ENCODE measurements around the gene PIGU.
A peak's percentile ranks its signal among the peaks of the same experiment; 100 is the strongest.

PIGU gene

DNA sequence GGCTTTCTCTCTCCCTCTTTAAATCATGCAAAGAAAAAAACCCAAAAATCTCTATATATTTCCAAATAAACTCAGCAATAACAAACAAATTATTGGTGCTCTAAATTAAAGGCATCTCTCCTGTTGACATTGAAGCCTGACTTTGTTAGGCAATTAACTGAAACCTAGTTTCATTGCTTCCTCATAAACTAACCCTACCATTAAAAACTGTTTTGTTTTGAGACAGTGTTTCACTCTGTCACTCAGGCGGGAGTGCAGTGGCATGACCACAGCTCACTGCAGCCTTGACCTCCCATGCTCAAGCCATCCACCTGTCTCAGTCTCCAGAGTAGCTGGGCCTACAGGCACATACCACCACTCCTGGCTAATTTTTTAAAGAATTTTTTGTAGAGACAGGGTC lies 34.9 kb downstream of the PIGU start:
- no peak overlapping the region for H3K4me3 ChIP-seq (ENCODE audit: low read depth, low read length)
- H3K4me1 ChIP-seq (ENCODE audit: control insufficient read depth, insufficient read depth, low read length): peaks cover 8% of the 10 kb centered on the region
- POLR2A ChIA-PET: no interaction called here
- peak; percentile 31 for TF ChIP-seq FEZF1 (tag by site-specific recombination; IDR thresholded peaks at IDR 0.05)
- TF ChIP-seq OSR2 (tag by site-specific recombination; IDR thresholded peaks at IDR 0.05): 0 out of 2 replicates have a peak, but pooled peaks have one; percentile 54
- TF ChIP-seq SP2 (tag by site-specific recombination; IDR thresholded peaks at IDR 0.05): no peak
- 0 out of 2 replicates have a peak, but pooled peaks have one; percentile 20 for TF ChIP-seq WT1 (tag by site-specific recombination; IDR thresholded peaks at IDR 0.05)
- TF ChIP-seq, protein P1, sequence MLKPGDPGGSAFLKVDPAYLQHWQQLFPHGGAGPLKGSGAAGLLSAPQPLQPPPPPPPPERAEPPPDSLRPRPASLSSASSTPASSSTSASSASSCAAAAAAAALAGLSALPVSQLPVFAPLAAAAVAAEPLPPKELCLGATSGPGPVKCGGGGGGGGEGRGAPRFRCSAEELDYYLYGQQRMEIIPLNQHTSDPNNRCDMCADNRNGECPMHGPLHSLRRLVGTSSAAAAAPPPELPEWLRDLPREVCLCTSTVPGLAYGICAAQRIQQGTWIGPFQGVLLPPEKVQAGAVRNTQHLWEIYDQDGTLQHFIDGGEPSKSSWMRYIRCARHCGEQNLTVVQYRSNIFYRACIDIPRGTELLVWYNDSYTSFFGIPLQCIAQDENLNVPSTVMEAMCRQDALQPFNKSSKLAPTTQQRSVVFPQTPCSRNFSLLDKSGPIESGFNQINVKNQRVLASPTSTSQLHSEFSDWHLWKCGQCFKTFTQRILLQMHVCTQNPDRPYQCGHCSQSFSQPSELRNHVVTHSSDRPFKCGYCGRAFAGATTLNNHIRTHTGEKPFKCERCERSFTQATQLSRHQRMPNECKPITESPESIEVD (tag by site-specific recombination; IDR thresholded peaks at IDR 0.05): peak; percentile 93
- no peak for TF ChIP-seq ZNF184 (tag by site-specific recombination; IDR thresholded peaks at IDR 0.05)
- TF ChIP-seq, protein P2, sequence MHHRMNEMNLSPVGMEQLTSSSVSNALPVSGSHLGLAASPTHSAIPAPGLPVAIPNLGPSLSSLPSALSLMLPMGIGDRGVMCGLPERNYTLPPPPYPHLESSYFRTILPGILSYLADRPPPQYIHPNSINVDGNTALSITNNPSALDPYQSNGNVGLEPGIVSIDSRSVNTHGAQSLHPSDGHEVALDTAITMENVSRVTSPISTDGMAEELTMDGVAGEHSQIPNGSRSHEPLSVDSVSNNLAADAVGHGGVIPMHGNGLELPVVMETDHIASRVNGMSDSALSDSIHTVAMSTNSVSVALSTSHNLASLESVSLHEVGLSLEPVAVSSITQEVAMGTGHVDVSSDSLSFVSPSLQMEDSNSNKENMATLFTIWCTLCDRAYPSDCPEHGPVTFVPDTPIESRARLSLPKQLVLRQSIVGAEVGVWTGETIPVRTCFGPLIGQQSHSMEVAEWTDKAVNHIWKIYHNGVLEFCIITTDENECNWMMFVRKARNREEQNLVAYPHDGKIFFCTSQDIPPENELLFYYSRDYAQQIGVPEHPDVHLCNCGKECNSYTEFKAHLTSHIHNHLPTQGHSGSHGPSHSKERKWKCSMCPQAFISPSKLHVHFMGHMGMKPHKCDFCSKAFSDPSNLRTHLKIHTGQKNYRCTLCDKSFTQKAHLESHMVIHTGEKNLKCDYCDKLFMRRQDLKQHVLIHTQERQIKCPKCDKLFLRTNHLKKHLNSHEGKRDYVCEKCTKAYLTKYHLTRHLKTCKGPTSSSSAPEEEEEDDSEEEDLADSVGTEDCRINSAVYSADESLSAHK (tag by site-specific recombination; IDR thresholded peaks at IDR 0.05): peak; percentile 36; the same call in 1 of the 2 replicates
- TF ChIP-seq ZNF24 (tag by site-specific recombination; IDR thresholded peaks at IDR 0.05): no peak
- no peak for TF ChIP-seq ZNF2 (tag by site-specific recombination; IDR thresholded peaks at IDR 0.05)
- no peak for TF ChIP-seq IKZF3 (tag by site-specific recombination; IDR thresholded peaks at IDR 0.05)
- TF ChIP-seq SP7 (tag by site-specific recombination; IDR thresholded peaks at IDR 0.05): peak; percentile 92
- TF ChIP-seq ZNF335 (tag by site-specific recombination; conservative IDR thresholded peaks at IDR 0.05): no peak
- TF ChIP-seq, protein P3, sequence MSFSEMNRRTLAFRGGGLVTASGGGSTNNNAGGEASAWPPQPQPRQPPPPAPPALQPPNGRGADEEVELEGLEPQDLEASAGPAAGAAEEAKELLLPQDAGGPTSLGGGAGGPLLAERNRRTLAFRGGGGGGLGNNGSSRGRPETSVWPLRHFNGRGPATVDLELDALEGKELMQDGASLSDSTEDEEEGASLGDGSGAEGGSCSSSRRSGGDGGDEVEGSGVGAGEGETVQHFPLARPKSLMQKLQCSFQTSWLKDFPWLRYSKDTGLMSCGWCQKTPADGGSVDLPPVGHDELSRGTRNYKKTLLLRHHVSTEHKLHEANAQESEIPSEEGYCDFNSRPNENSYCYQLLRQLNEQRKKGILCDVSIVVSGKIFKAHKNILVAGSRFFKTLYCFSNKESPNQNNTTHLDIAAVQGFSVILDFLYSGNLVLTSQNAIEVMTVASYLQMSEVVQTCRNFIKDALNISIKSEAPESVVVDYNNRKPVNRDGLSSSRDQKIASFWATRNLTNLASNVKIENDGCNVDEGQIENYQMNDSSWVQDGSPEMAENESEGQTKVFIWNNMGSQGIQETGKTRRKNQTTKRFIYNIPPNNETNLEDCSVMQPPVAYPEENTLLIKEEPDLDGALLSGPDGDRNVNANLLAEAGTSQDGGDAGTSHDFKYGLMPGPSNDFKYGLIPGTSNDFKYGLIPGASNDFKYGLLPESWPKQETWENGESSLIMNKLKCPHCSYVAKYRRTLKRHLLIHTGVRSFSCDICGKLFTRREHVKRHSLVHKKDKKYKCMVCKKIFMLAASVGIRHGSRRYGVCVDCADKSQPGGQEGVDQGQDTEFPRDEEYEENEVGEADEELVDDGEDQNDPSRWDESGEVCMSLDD (tag by site-specific recombination; IDR thresholded peaks at IDR 0.05): no peak
- CTCF ChIA-PET: no interaction called here
- peaks cover 0 to 15% of the 10 kb centered on the region in 2 experiments; a peak in 1 of 3 replicates for H3K36me3 ChIP-seq (ENCODE audit: control insufficient read depth in 2 of 2, insufficient read depth in 1 of 2, low read length in 2 of 2)
- no peaks in the 10 kb centered on the region for H3K9me3 ChIP-seq (ENCODE audit: control insufficient read depth, insufficient read depth, low read depth, low read length)
- no peak overlapping the region for H3K27ac ChIP-seq (ENCODE audit: extremely low read depth, low read depth, low read length)

DNA sequence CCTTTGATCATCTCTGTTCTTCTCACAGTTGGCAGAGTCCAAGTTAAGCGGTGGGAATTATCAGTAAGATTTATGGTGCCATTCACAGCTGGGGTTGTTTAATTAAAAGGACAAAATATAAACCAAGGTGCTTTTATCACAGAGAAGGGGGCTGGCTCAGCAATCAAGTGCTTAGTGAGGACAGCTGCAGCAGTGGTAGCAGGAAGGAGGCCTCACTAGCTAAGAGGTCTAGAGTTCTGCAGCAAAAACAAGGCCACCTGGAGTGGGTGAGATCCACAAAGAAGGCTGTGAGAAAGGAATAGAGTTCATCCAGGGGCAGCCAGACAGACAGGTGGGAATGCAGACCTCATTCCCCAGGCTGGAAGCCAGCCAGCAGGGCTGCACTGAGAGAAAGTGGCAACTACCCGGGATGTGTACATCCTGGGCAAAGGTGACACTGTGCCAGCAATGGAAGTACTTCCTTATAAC lies 37.1 kb downstream of the PIGU start:
- Histone ChIP-seq H3K36me3 (ENCODE audit: control insufficient read depth in 2 of 2, insufficient read depth in 1 of 2, low read length in 2 of 2) (peaks cover 3 to 22% of the 10 kb centered on the region in 2 experiments; a peak in 2 of 3 replicates), H3K9me3 (ENCODE audit: control insufficient read depth, insufficient read depth, low read depth, low read length) (no peaks in the 10 kb centered on the region), H3K4me1 (ENCODE audit: control insufficient read depth, insufficient read depth, low read length) (peaks cover 8% of the 10 kb centered on the region), H3K4me3 (ENCODE audit: low read depth, low read length) (no peak overlapping the region), H3K27ac (ENCODE audit: extremely low read depth, low read depth, low read length) (0 out of 2 replicates have a peak overlapping the region, but pooled peaks have one; percentile 10)
- POLR2A ChIA-PET: interaction anchor here (0.5 to 1.3 kb wide), 3 partner anchors 28 to 689 kb away, joined by 3 read pairs; partner anchors contain the start of gene TP53INP2
- CTCF ChIA-PET: interaction anchor here (1.0 kb wide), 1 partner anchor 28 kb away, joined by 4 read pairs; no protein-coding TSS in a partner anchor
- TF ChIP-seq ZXDB (tag by site-specific recombination; IDR thresholded peaks at IDR 0.05): peak; percentile 51
- TF ChIP-seq, protein P4, sequence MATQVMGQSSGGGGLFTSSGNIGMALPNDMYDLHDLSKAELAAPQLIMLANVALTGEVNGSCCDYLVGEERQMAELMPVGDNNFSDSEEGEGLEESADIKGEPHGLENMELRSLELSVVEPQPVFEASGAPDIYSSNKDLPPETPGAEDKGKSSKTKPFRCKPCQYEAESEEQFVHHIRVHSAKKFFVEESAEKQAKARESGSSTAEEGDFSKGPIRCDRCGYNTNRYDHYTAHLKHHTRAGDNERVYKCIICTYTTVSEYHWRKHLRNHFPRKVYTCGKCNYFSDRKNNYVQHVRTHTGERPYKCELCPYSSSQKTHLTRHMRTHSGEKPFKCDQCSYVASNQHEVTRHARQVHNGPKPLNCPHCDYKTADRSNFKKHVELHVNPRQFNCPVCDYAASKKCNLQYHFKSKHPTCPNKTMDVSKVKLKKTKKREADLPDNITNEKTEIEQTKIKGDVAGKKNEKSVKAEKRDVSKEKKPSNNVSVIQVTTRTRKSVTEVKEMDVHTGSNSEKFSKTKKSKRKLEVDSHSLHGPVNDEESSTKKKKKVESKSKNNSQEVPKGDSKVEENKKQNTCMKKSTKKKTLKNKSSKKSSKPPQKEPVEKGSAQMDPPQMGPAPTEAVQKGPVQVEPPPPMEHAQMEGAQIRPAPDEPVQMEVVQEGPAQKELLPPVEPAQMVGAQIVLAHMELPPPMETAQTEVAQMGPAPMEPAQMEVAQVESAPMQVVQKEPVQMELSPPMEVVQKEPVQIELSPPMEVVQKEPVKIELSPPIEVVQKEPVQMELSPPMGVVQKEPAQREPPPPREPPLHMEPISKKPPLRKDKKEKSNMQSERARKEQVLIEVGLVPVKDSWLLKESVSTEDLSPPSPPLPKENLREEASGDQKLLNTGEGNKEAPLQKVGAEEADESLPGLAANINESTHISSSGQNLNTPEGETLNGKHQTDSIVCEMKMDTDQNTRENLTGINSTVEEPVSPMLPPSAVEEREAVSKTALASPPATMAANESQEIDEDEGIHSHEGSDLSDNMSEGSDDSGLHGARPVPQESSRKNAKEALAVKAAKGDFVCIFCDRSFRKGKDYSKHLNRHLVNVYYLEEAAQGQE (tag by site-specific recombination; IDR thresholded peaks at IDR 0.05): no peak
- no peak for TF ChIP-seq YY2 (tag by site-specific recombination; IDR thresholded peaks at IDR 0.05)
- peak; percentile 36 for TF ChIP-seq ZBTB8A (tag by site-specific recombination; IDR thresholded peaks at IDR 0.05)
- TF ChIP-seq, protein P5, sequence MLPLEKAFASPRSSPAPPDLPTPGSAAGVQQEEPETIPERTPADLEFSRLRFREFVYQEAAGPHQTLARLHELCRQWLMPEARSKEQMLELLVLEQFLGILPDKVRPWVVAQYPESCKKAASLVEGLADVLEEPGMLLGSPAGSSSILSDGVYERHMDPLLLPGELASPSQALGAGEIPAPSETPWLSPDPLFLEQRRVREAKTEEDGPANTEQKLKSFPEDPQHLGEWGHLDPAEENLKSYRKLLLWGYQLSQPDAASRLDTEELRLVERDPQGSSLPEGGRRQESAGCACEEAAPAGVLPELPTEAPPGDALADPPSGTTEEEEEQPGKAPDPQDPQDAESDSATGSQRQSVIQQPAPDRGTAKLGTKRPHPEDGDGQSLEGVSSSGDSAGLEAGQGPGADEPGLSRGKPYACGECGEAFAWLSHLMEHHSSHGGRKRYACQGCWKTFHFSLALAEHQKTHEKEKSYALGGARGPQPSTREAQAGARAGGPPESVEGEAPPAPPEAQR (tag by site-specific recombination; IDR thresholded peaks at IDR 0.05): no peak
- TF ChIP-seq SCRT1 (tag by site-specific recombination; IDR thresholded peaks at IDR 0.05; ENCODE audit: borderline replicate concordance): no peak
- no peak for TF ChIP-seq ZNF521 (tag by site-specific recombination; IDR thresholded peaks at IDR 0.05)
- TF ChIP-seq ZBTB17 (tag by site-specific recombination; IDR thresholded peaks at IDR 0.05): 0 out of 2 replicates have a peak, but pooled peaks have one; percentile 34
- TF ChIP-seq, protein P6, sequence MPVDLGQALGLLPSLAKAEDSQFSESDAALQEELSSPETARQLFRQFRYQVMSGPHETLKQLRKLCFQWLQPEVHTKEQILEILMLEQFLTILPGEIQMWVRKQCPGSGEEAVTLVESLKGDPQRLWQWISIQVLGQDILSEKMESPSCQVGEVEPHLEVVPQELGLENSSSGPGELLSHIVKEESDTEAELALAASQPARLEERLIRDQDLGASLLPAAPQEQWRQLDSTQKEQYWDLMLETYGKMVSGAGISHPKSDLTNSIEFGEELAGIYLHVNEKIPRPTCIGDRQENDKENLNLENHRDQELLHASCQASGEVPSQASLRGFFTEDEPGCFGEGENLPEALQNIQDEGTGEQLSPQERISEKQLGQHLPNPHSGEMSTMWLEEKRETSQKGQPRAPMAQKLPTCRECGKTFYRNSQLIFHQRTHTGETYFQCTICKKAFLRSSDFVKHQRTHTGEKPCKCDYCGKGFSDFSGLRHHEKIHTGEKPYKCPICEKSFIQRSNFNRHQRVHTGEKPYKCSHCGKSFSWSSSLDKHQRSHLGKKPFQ (tag by site-specific recombination; IDR thresholded peaks at IDR 0.05): peak; percentile 78

All from HEK293 (cell line).